ENCODE measurements around the gene TRIM17. TPM values are rescaled to one million over a fixed set of nuclear protein-coding genes. Genes with fewer than 3 reads are reported as not detected.

The TRIM17 gene
- polyA plus RNA-seq, 4 donors = 0.48 to 0.59 TPM; not detected in 2

DNA sequence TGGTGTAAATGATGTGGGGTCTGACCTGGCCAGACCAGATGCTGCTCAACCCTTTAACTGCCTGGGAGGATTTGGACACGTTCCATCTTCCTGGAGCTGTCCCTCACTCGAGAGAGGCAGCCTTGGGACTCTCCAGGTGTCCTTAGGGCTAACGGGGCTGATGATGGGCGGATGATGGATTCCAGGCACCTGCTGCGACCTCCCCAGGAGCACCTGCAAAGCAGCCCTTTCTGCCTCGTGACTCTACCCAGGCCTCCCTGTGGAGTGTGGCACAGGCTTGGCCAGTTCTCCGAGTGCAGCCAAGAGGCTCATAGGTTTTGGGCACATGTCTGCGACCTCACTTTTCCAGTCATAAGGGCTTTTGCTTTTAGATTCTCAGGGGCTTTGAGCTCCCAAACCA lies 12.3 kb upstream of the TRIM17 start:
- 41 to 70% (median 54%) methylated on average over 8 of the region's 8 CpGs for WGBS, 3 donors
- H3K4me1 ChIP-seq (ENCODE audit: control insufficient read depth in 3 of 3, insufficient read depth in 2 of 3, low read depth in 1 of 3, low read length in 2 of 3) = peaks cover 0 to 7% (median 0%) of the 10 kb centered on the region in 3 donors
- FAIRE-seq (no peak), DNase-seq (no peak)
- H3K4me3 ChIP-seq (ENCODE audit: low read depth in 1 of 3, low read length in 3 of 3) = no peak overlapping the region
- H3K27ac ChIP-seq (ENCODE audit: low read depth in 1 of 3, low read length in 2 of 3) = no peak overlapping the region
- peaks cover 0 to 3% of the 10 kb centered on the region in 2 donors for H3K9me3 ChIP-seq (ENCODE audit: control insufficient read depth in 2 of 2, insufficient read depth in 1 of 2, low read depth in 1 of 2, low read length in 1 of 2)
- H3K36me3 ChIP-seq (ENCODE audit: control insufficient read depth in 3 of 3, insufficient read depth in 2 of 3, low read depth in 1 of 3, low read length in 3 of 3) = no peaks in the 10 kb centered on the region
- H3K27me3 ChIP-seq (ENCODE audit: control insufficient read depth in 3 of 3, insufficient read depth in 3 of 3, low read length in 3 of 3) = peaks cover 0 to 3% (median 3%) of the 10 kb centered on the region in 3 donors

DNA sequence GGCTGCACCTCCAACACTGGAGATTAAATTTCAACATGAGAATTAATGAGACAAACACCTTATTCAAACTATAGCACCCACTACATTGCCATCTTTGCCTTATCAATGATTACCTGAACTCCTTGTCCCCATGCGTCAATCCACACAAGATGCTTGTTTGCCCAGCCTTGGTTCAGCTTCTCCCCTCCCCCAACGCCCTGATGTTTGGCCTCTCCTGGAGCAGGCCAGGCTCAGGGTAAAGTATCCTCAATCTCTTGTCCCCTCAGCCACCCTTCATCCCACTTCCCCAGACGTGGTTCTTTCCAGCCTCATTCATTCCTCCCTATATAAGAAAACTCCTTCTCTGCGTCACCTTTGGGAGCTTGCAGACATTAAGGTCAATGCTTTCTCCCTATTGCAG lies 11.8 kb upstream of the TRIM17 start:
- H3K36me3 ChIP-seq (ENCODE audit: control insufficient read depth in 3 of 3, insufficient read depth in 2 of 3, low read depth in 1 of 3, low read length in 3 of 3) = no peaks in the 10 kb centered on the region
- H3K9me3 ChIP-seq (ENCODE audit: control insufficient read depth in 2 of 2, insufficient read depth in 1 of 2, low read depth in 1 of 2, low read length in 1 of 2) = peaks cover 0 to 3% of the 10 kb centered on the region in 2 donors
- peaks cover 0 to 3% (median 3%) of the 10 kb centered on the region in 3 donors for H3K27me3 ChIP-seq (ENCODE audit: control insufficient read depth in 3 of 3, insufficient read depth in 3 of 3, low read length in 3 of 3)
- no peak overlapping the region for H3K27ac ChIP-seq (ENCODE audit: low read depth in 1 of 3, low read length in 2 of 3)
- H3K4me1 ChIP-seq (ENCODE audit: control insufficient read depth in 3 of 3, insufficient read depth in 2 of 3, low read depth in 1 of 3, low read length in 2 of 3) = peaks cover 0 to 10% (median 0%) of the 10 kb centered on the region in 3 donors
- DNase-seq (no peak), FAIRE-seq (no peak)
- WGBS, 3 donors = 35 to 64% (median 47%) methylated on average over 4 of the region's 4 CpGs
- no peak overlapping the region for H3K4me3 ChIP-seq (ENCODE audit: low read depth in 1 of 3, low read length in 3 of 3)

DNA sequence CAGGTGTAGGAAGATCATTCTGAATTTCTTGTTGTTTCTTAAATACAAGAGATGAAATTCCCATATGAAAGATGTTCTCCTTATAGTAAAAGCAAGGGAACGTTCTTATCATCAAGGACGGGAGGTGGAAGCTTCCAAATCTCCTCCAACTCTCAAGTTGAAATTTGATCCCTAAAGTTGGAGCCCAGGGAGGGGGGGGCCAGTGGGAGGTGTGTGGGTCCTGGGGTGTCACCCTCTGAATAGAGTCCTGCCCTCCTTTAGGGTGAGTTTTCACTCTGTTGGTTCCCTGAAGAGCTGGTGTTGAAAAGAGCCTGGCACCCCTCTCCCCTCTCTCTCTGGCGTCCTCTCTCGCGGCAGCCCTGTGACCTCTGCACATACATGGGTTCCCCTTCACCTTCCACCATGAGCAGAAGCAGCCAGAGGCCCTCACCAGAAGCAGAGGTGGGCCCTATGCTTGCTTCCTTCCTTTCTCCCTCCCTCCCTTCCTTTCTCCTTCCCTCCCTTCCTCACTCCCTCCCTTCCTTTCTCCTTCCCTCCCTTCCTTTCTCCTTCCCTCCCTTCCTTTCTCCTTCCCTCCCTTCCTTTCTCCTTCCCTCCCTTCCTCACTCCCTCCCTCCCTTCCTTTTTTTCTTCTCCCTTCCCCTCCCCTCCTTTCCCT lies 10.0 kb upstream of the TRIM17 start:
- FAIRE-seq = no peak

DNA sequence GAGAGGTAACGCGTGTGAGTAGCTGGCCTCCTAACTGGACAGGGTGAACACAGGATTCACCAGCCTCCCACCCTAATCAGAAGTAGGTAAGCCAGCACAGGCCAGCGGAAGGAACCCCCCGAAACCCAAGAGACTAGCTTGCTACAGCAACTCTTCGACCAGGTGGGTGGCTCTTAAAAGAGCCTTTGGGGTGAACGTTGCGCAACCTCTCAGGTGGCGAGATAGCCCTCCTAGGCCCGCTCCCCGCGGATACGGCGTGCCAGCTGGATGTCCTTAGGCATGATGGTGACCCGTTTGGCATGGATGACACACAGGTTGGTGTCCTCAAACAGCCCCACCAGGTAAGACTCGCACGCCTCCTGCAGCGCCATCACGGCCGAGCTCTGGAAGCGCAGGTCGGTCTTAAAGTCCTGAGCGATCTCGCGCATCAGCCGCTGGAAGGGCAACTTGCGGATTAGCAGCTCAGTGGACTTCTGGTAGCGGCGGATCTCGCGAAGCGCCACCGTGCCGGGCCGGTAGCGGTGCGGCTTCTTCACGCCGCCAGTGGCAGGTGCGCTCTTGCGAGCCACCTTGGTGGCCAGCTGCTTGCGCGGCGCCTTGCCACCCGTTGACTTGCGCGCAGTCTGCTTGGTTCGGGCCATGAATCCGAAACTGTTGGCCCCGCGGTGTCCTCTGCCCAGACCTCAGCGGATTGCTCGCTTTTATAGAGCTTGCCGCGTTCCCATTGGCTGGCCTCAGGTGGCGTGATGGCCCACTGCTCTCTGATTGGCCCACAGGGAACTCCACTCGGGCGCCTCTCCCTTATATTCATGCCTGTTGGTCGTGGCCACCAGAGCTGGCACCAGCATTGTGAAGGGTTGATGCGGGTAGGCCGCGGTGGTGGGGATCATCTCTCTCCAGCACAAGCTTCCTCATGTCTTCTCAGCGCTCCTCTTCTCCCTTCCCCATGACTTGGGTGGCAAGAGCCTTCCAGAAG lies 8.3 kb upstream of the TRIM17 start:
- no peak for FAIRE-seq
- H3K9me3 ChIP-seq (ENCODE audit: control insufficient read depth in 2 of 2, insufficient read depth in 1 of 2, low read depth in 1 of 2, low read length in 1 of 2) = peaks cover 0 to 3% of the 10 kb centered on the region in 2 donors
- WGBS, 3 donors = 97 to 98% (median 97%) methylated on average over 59 to 62 of the region's 62 CpGs
- no peak overlapping the region for H3K4me3 ChIP-seq (ENCODE audit: low read depth in 1 of 3, low read length in 3 of 3)
- no peak for DNase-seq
- H3K27ac ChIP-seq (ENCODE audit: low read depth in 1 of 3, low read length in 2 of 3) = no peak overlapping the region
- peaks cover 0 to under 1% (median 0%) of the 10 kb centered on the region in 3 donors for H3K27me3 ChIP-seq (ENCODE audit: control insufficient read depth in 3 of 3, insufficient read depth in 3 of 3, low read length in 3 of 3)
- no peaks in the 10 kb centered on the region for H3K36me3 ChIP-seq (ENCODE audit: control insufficient read depth in 3 of 3, insufficient read depth in 2 of 3, low read depth in 1 of 3, low read length in 3 of 3)
- peaks cover 0 to 12% (median 0%) of the 10 kb centered on the region in 3 donors for H3K4me1 ChIP-seq (ENCODE audit: control insufficient read depth in 3 of 3, insufficient read depth in 2 of 3, low read depth in 1 of 3, low read length in 2 of 3)

More for the DNA sequence above, 10.0 kb upstream of the TRIM17 start:
- DNase-seq = no peak
- no peak overlapping the region for H3K27ac ChIP-seq (ENCODE audit: low read depth in 1 of 3, low read length in 2 of 3)
- H3K27me3 ChIP-seq (ENCODE audit: control insufficient read depth in 3 of 3, insufficient read depth in 3 of 3, low read length in 3 of 3) = peaks cover 0 to 3% (median 0%) of the 10 kb centered on the region in 3 donors
- peaks cover 0 to 3% of the 10 kb centered on the region in 2 donors for H3K9me3 ChIP-seq (ENCODE audit: control insufficient read depth in 2 of 2, insufficient read depth in 1 of 2, low read depth in 1 of 2, low read length in 1 of 2)
- no peaks in the 10 kb centered on the region for H3K36me3 ChIP-seq (ENCODE audit: control insufficient read depth in 3 of 3, insufficient read depth in 2 of 3, low read depth in 1 of 3, low read length in 3 of 3)
- 56 to 84% (median 73%) methylated on average over 5 of the region's 5 CpGs for WGBS, 3 donors
- peaks cover 0 to 12% (median 0%) of the 10 kb centered on the region in 3 donors for H3K4me1 ChIP-seq (ENCODE audit: control insufficient read depth in 3 of 3, insufficient read depth in 2 of 3, low read depth in 1 of 3, low read length in 2 of 3)
- no peak overlapping the region for H3K4me3 ChIP-seq (ENCODE audit: low read depth in 1 of 3, low read length in 3 of 3)

DNA sequence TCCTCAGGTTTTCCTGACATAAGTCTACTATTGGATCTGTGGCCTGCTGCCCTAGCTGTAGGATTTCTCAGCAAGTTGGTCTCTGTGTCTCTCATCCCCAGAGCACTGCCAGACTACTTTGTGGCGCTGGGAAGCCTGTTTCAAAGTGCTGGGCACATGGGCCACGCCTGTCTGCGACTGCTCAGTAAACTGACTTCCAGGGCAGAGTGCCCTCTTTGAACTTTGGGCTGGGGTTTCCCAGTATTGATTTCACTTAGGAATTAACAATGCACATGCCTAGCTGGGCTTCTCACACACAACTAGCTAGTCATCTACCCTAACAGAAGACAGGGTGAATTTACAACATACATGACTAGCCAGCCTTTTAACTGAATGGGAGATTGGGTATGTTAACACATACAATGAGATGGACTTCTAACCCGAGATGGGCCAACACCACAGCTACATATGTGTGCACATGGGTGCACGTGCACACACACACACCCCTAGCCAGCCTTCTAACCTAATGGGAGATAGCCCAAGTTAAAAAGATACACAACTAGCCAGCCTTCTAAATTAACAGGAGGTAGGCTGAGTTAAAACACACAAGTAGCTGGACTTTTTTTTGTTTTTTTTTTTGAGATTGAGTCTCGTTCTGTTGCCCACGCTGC lies 6.9 kb upstream of the TRIM17 start:
- DNase-seq (peak; percentile 72 to 75), FAIRE-seq (no peak)
- Histone ChIP-seq H3K9me3 (ENCODE audit: control insufficient read depth in 2 of 2, insufficient read depth in 1 of 2, low read depth in 1 of 2, low read length in 1 of 2) (peaks cover 0 to 3% of the 10 kb centered on the region in 2 donors), H3K36me3 (ENCODE audit: control insufficient read depth in 3 of 3, insufficient read depth in 2 of 3, low read depth in 1 of 3, low read length in 3 of 3) (no peaks in the 10 kb centered on the region), H3K4me3 (ENCODE audit: low read depth in 1 of 3, low read length in 3 of 3) (no peak overlapping the region), H3K4me1 (ENCODE audit: control insufficient read depth in 3 of 3, insufficient read depth in 2 of 3, low read depth in 1 of 3, low read length in 2 of 3) (peaks cover 0 to 12% (median 0%) of the 10 kb centered on the region in 3 donors), H3K27me3 (ENCODE audit: control insufficient read depth in 3 of 3, insufficient read depth in 3 of 3, low read length in 3 of 3) (peaks cover 0 to 5% (median 0%) of the 10 kb centered on the region in 3 donors), H3K27ac (ENCODE audit: low read depth in 1 of 3, low read length in 2 of 3) (peak overlapping the region in 1 of 3 donors; percentile 18)
- WGBS, 3 donors = 46 to 73% (median 60%) methylated on average over 7 of the region's 7 CpGs

DNA sequence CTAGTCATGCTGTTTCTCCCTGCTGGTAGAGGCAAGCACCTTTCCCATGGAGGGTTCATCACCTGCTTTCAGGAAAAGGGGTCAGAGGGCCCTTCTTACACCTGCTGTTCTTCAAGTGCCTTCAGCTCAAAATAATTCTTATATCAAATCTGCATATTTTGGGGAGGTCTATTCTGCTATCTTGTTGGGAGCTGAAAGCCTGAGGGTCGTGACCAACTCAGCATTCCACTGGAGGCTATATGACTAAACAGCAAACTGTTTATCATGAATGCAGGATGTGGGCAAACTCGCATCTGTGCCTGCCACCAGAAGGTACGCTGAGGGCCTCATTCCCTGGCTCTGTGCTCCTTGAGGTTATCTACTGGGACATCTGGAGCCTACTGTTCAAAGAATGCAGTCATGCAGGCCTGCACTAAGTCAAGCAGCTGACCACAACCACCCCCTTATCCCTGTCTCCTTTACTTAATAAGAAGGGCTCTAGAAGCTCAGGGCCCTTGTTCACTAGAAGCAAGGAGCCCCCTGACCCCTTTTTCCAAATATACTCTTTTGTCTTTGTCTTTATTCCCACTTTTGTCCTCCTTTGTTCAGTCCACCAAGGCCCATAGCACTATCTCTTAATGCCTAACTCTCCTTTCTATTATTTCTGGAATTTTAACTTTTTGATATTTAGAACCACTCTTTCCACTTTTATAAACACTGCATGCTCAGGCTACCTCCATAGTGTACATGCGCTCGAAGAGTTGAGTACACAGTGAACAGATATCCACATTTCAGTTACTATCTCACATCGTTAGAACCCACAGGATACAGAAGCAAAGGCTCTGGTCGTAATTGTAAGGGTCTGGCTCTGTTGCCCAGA lies 4.5 kb upstream of the TRIM17 start:
- Histone ChIP-seq H3K27ac (ENCODE audit: low read depth in 1 of 3, low read length in 2 of 3) (no peak overlapping the region), H3K4me3 (ENCODE audit: low read depth in 1 of 3, low read length in 3 of 3) (no peak overlapping the region), H3K9me3 (ENCODE audit: control insufficient read depth in 2 of 2, insufficient read depth in 1 of 2, low read depth in 1 of 2, low read length in 1 of 2) (peaks cover 0 to 3% of the 10 kb centered on the region in 2 donors), H3K36me3 (ENCODE audit: control insufficient read depth in 3 of 3, insufficient read depth in 2 of 3, low read depth in 1 of 3, low read length in 3 of 3) (no peaks in the 10 kb centered on the region), H3K4me1 (ENCODE audit: control insufficient read depth in 3 of 3, insufficient read depth in 2 of 3, low read depth in 1 of 3, low read length in 2 of 3) (peaks cover 0 to 14% (median 0%) of the 10 kb centered on the region in 3 donors), H3K27me3 (ENCODE audit: control insufficient read depth in 3 of 3, insufficient read depth in 3 of 3, low read length in 3 of 3) (peaks cover 0 to 28% (median 2%) of the 10 kb centered on the region in 3 donors)
- DNase-seq (no peak), FAIRE-seq (no peak)
- WGBS, 3 donors = 85 to 94% (median 87%) methylated on average over 7 of the region's 7 CpGs

DNA sequence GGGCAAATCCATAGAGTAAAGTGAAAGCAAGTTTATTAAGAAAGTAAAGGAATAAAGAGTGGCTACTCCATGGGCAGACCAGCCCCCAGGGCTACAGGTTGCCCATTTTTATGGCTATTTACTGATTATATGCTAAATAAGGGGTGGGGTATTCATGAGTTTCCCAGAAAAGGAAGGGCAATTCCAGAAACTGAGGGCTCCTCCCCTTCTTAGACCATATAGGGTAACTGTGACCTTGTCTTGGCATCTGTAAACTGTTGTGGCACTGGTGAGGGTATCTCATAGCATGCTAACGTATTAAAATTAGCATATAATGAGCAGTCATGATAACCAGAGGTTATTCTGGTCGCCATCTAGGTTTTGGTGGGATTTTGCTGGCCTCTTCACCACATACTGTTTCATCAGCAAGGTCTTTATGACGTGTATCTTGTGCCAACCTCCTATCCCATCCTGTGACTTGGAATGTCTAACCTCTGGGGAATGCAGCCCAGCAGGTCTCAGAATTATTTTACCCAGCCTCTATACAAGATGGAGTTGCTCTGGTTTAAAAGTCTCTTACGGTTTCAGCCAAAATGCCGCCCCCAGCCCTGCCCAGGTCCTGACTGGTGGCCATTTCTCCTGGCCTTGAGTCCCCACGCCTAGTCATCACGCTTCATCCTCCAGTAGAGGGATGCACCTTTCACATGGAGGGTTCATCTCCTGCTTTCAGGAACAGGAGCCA lies 982 bp upstream of the TRIM17 start:
- no peaks in the 10 kb centered on the region for H3K9me3 ChIP-seq (ENCODE audit: control insufficient read depth in 2 of 2, insufficient read depth in 1 of 2, low read depth in 1 of 2, low read length in 1 of 2)
- no peak overlapping the region for H3K4me3 ChIP-seq (ENCODE audit: low read depth in 1 of 3, low read length in 3 of 3)
- H3K27ac ChIP-seq (ENCODE audit: low read depth in 1 of 3, low read length in 2 of 3) = no peak overlapping the region
- DNase-seq (no peak), FAIRE-seq (no peak)
- peaks cover 0 to 45% (median 7%) of the 10 kb centered on the region in 3 donors for H3K27me3 ChIP-seq (ENCODE audit: control insufficient read depth in 3 of 3, insufficient read depth in 3 of 3, low read length in 3 of 3)
- peaks cover 0 to 8% (median 0%) of the 10 kb centered on the region in 3 donors for H3K4me1 ChIP-seq (ENCODE audit: control insufficient read depth in 3 of 3, insufficient read depth in 2 of 3, low read depth in 1 of 3, low read length in 2 of 3)
- H3K36me3 ChIP-seq (ENCODE audit: control insufficient read depth in 3 of 3, insufficient read depth in 2 of 3, low read depth in 1 of 3, low read length in 3 of 3) = no peaks in the 10 kb centered on the region
- WGBS, 3 donors = 62 to 83% (median 67%) methylated on average over 7 of the region's 7 CpGs
